ENCODE measurements around the gene PRR5L.

GRCh38 chr11:36314434-36314767 is 18.3 kb downstream of the PRR5L start:
- TF ChIP-seq, protein P1, sequence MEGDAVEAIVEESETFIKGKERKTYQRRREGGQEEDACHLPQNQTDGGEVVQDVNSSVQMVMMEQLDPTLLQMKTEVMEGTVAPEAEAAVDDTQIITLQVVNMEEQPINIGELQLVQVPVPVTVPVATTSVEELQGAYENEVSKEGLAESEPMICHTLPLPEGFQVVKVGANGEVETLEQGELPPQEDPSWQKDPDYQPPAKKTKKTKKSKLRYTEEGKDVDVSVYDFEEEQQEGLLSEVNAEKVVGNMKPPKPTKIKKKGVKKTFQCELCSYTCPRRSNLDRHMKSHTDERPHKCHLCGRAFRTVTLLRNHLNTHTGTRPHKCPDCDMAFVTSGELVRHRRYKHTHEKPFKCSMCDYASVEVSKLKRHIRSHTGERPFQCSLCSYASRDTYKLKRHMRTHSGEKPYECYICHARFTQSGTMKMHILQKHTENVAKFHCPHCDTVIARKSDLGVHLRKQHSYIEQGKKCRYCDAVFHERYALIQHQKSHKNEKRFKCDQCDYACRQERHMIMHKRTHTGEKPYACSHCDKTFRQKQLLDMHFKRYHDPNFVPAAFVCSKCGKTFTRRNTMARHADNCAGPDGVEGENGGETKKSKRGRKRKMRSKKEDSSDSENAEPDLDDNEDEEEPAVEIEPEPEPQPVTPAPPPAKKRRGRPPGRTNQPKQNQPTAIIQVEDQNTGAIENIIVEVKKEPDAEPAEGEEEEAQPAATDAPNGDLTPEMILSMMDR (IDR thresholded peaks at IDR 0.05), result no peak
- no peak for TF ChIP-seq EZH2 (IDR thresholded peaks at IDR 0.05)

Data from neural progenitor cell (in vitro differentiated cells).